RWPE2 (cell line): Measurements from ENCODE around the gene ENDOV.

Source experiments
- ATAC-seq: fragments of 200-7000 bp; cut with Tn5 transposase; 3 replicates; pipeline ENCODE4 v1.9.1; 2021; ENCODE audit warnings: low read depth
- DNase-seq: peaks from one replicate; pipeline ENCODE4 v3.0.0-alpha.2; 2020; ENCODE audit warnings: low spot score
- H3K27ac ChIP-seq: fragments of 450-650 bp; 2 replicates; pipeline ENCODE4 v1.5.1; 2017; ENCODE audit warnings: mild to moderate bottlenecking; ENCODE audit not compliant: poor library complexity, severe bottlenecking
- H3K27me3 ChIP-seq: fragments of 250-450 bp; sonication (Bioruptor Pico); 2 replicates; pipeline ENCODE4 v1.5.1; 2021; ENCODE audit warnings: mild to moderate bottlenecking, moderate library complexity; ENCODE audit not compliant: insufficient read depth, poor library complexity, severe bottlenecking
- H3K36me3 ChIP-seq: fragments of 250-450 bp; sonication (Bioruptor Pico); 2 replicates; pipeline ENCODE4 v1.5.1; 2020; ENCODE audit warnings: low read depth, mild to moderate bottlenecking, moderate library complexity
- H3K4me1 ChIP-seq: fragments of 250-450 bp; sonication (Bioruptor Pico); 2 replicates; pipeline ENCODE4 v1.5.1; 2021; ENCODE audit warnings: mild to moderate bottlenecking, moderate library complexity; ENCODE audit not compliant: insufficient read depth, poor library complexity, severe bottlenecking
- H3K4me3 ChIP-seq: fragments of 250-450 bp; sonication (Bioruptor Pico); 2 replicates; pipeline ENCODE4 v1.5.1; 2021; ENCODE audit warnings: mild to moderate bottlenecking, moderate library complexity; ENCODE audit not compliant: severe bottlenecking
- H3K9me3 ChIP-seq: fragments of 250-450 bp; sonication (Bioruptor Pico); 2 replicates; pipeline ENCODE4 v1.5.1; 2021; ENCODE audit warnings: mild to moderate bottlenecking, moderate library complexity; ENCODE audit not compliant: severe bottlenecking
- CTCF ChIP-seq: fragments of 450-650 bp; IDR thresholded peaks from one replicate; pipeline ENCODE4 v1.5.1; 2017; ENCODE audit warnings: mild to moderate bottlenecking, moderate library complexity; ENCODE audit not compliant: poor library complexity, severe bottlenecking

ENDOV gene

GRCh38 chr17:80387071-80387470 is 27.9 kb upstream of the ENDOV start:
- no peak overlapping the region for H3K27ac ChIP-seq
- H3K36me3 ChIP-seq: peaks cover 100% of the 10 kb centered on the region
- H3K4me3 ChIP-seq: no peak overlapping the region
- no peaks in the 10 kb centered on the region for H3K9me3 ChIP-seq
- no peak for TF ChIP-seq CTCF
- no peaks in the 10 kb centered on the region for H3K4me1 ChIP-seq
- no peaks in the 10 kb centered on the region for H3K27me3 ChIP-seq
- no peak for DNase-seq
- no peak for ATAC-seq

GRCh38 chr17:80388175-80388574 is 26.8 kb upstream of the ENDOV start:
- no peaks in the 10 kb centered on the region for H3K27me3 ChIP-seq
- peaks cover 100% of the 10 kb centered on the region for H3K36me3 ChIP-seq
- H3K9me3 ChIP-seq: no peaks in the 10 kb centered on the region
- no peaks in the 10 kb centered on the region for H3K4me1 ChIP-seq
- no peak overlapping the region for H3K27ac ChIP-seq
- ATAC-seq: no peak
- no peak for DNase-seq
- no peak overlapping the region for H3K4me3 ChIP-seq
- no peak for TF ChIP-seq CTCF

GRCh38 chr17:80388601-80389000 is 26.4 kb upstream of the ENDOV start:
- Histone ChIP-seq H3K27me3 (no peaks in the 10 kb centered on the region), H3K27ac (no peak overlapping the region), H3K9me3 (no peaks in the 10 kb centered on the region), H3K4me3 (no peak overlapping the region), H3K4me1 (no peaks in the 10 kb centered on the region), H3K36me3 (peaks cover 100% of the 10 kb centered on the region)
- ATAC-seq (no peak), DNase-seq (no peak)
- no peak for TF ChIP-seq CTCF

- Histone ChIP-seq H3K36me3 (peaks cover 100% of the 10 kb centered on the region), H3K9me3 (no peaks in the 10 kb centered on the region), H3K27ac (no peak overlapping the region), H3K4me3 (no peak overlapping the region), H3K4me1 (no peaks in the 10 kb centered on the region), H3K27me3 (no peaks in the 10 kb centered on the region)
- no peak for TF ChIP-seq CTCF
- no peak for ATAC-seq
- DNase-seq: no peak
Measured at GRCh38 chr17:80389011-80389995, 25.7 kb upstream of the ENDOV start.
